Activated T-cell treated with anti-CD3 and anti-CD28 coated beads, Interleukin-2, amount 50 U/mL, for 4 hours (primary cell): Measurements from ENCODE around the gene PATJ. TPM values are rescaled to one million over a fixed set of nuclear protein-coding genes. Genes with fewer than 3 reads are reported as not detected.
"Not testable (repeated sequence)": the region's sequence is repeated elsewhere in the genome, so short reads cannot be mapped to it uniquely, and the experiment has no call there.

Source experiments
- ATAC-seq, 2 donors: fragments of 200-7000 bp; cut with Tn5 transposase; one replicate each; pipeline ENCODE4 v1.10.0; 2021
- DNase-seq: peaks from one replicate; pipeline ENCODE4 v3.0.0-alpha.2; 2020
- H3K27me3 Mint-ChIP-seq: one replicate; pipeline ENCODE4 v1.8.0; 2021; ENCODE audit warnings: low read depth, mixed read lengths
- H3K36me3 Mint-ChIP-seq: one replicate; pipeline ENCODE4 v1.8.0; 2022; ENCODE audit warnings: mixed read lengths; ENCODE audit not compliant: insufficient read depth
- H3K4me1 Mint-ChIP-seq: one replicate; pipeline ENCODE4 v1.8.0; 2021; ENCODE audit warnings: low read depth, mixed read lengths
- H3K4me3 Mint-ChIP-seq: one replicate; pipeline ENCODE4 v1.8.0; 2021; ENCODE audit warnings: mild to moderate bottlenecking, moderate library complexity, mixed read lengths
- H3K9me3 Mint-ChIP-seq: one replicate; pipeline ENCODE4 v1.8.0; 2021; ENCODE audit warnings: mixed read lengths
- total RNA-seq, 3 donors: library from RNA; stranded (reverse); gene quantifications; one replicate each; pipeline ENCODE4 v1.2.1, GENCODE V29; 2021

PATJ gene
- total RNA-seq, 3 donors from 2014 or later = 3.4 to 4.1 (median 3.9) TPM

DNA sequence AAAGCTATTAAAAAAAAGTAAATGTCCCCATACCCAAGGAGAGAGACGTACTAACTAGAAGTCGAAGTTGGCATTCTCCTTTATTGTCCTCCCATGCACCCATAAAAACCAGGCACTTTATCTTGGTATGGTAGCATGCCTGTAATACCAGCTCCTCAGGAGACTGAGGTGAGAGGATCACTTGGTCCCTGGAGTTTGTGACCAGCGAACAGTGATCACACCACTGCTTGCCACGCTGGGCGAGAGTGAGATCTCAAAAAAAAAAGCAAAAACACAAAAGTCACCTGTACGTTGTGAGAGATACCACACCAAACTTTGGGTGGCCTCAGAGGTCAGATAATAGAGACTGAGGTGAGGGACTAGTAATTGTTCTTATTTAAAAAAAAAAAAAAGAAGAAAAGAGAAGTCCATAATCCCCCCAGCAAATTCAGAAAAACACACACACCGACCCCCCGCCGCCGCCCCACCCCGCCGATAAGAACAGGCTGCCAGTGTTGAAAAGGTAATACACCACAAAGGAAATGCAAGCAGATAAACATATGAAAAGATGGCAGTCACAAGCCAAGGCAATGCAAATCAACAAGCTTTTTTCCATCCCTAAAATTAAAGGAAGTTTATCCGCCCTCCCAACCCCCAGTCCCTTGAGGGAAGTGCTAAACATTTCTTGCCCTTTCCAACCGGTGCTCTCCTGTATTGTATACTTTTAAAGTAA is 455.9 kb downstream of the PATJ start:
- H3K4me3 Mint-ChIP-seq = no peak overlapping the region
- H3K36me3 Mint-ChIP-seq = no peaks in the 10 kb centered on the region
- ATAC-seq = no peak
- H3K27me3 Mint-ChIP-seq = peaks cover 29% of the 10 kb centered on the region
- peaks cover 2% of the 10 kb centered on the region for H3K4me1 Mint-ChIP-seq
- no peak for DNase-seq
- H3K9me3 Mint-ChIP-seq = no peaks in the 10 kb centered on the region

DNA sequence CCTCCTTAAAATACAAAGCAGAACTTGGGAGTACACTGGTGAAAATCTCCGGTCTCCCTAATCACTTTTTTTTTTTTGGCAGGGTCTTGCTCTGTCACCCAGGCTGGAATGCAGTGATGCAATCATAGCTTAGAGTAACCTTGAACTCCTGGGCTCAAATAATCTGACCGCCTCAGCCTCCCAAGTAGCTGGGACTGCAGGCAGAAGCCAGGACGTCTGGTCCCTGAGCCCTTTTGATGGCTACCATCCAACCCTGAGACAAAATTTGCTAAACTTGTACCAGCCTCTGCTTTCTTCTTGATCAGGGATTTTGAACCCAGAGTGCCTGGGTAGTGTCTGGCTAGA is 456.5 kb downstream of the PATJ start:
- Mint-ChIP-seq H3K36me3 (no peaks in the 10 kb centered on the region), H3K9me3 (no peaks in the 10 kb centered on the region), H3K27me3 (peaks cover 24% of the 10 kb centered on the region), H3K4me1 (peaks cover 2% of the 10 kb centered on the region), H3K4me3 (no peak overlapping the region)
- DNase-seq (no peak), ATAC-seq (no peak)

DNA sequence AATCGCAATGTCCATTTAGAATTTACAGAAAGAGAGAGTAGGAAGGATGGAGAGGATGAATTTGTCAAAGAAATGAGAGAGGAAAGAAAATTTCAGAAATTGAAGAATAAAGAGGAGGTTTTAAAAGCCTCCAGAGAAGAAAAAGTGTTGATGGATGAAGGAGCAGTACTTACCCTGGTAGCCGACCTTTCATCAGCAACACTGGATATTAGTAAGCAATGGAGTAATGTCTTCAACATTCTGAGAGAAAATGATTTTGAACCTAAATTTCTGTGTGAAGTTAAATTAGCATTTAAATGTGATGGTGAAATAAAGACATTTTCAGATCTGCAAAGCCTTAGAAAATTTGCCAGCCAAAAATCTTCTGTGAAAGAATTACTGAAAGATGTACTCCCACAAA is 464.9 kb downstream of the PATJ start:
- Mint-ChIP-seq H3K4me1 (no peaks in the 10 kb centered on the region), H3K9me3 (peaks cover 24% of the 10 kb centered on the region), H3K4me3 (no peak overlapping the region), H3K36me3 (peaks cover 2% of the 10 kb centered on the region), H3K27me3 (peaks cover 5% of the 10 kb centered on the region)
- DNase-seq (no peak), ATAC-seq (no peak)

DNA sequence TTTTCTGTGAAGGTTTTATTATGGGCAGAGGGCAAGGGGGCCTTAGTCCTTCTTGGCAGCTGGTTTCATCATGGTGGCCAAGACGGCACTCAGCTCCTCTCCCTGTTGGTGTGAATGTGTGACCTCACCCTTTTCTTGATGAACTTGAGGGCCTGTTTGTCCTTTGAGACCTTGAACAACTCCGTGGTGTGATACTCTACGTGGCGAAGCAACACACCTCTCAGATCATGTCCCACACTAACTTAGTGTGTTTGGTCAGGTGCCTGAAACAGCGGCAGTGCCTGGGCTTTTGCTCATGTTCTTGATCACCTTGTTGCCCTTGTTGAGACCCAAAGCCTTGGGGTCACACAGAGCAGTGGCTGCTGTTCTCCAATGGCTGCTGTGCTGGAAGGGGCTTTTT is 465.8 kb downstream of the PATJ start:
- H3K36me3 Mint-ChIP-seq = peaks cover 2% of the 10 kb centered on the region
- ATAC-seq (no peak), DNase-seq (no peak)
- H3K4me3 Mint-ChIP-seq = no peak overlapping the region
- peaks cover 4% of the 10 kb centered on the region for H3K27me3 Mint-ChIP-seq
- H3K9me3 Mint-ChIP-seq = peaks cover 24% of the 10 kb centered on the region
- H3K4me1 Mint-ChIP-seq = no peaks in the 10 kb centered on the region

DNA sequence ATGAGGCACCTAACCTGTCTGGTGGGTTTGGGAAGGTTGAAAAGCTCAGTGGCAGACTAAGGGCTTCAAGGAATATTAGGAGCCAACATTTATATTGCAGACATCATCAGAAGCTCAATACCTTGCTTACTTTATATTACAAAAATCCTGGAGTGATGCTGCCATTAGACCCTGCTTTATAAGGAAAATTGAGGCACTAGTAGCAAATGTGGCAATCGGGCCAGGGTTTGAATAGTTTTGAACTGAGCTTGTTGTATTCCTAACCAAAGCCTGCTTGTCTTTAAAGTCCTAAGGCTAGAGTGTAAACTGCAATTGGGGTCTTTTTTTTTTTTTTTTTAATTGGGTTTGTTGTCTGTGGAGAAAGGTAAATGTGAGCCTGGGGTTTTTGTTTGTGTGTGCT is 466.7 kb downstream of the PATJ start:
- ATAC-seq = no peak
- DNase-seq = no peak
- H3K36me3 Mint-ChIP-seq = peaks cover 2% of the 10 kb centered on the region
- H3K9me3 Mint-ChIP-seq = peaks cover 24% of the 10 kb centered on the region
- H3K4me3 Mint-ChIP-seq = no peak overlapping the region
- no peaks in the 10 kb centered on the region for H3K4me1 Mint-ChIP-seq
- peaks cover 4% of the 10 kb centered on the region for H3K27me3 Mint-ChIP-seq

DNA sequence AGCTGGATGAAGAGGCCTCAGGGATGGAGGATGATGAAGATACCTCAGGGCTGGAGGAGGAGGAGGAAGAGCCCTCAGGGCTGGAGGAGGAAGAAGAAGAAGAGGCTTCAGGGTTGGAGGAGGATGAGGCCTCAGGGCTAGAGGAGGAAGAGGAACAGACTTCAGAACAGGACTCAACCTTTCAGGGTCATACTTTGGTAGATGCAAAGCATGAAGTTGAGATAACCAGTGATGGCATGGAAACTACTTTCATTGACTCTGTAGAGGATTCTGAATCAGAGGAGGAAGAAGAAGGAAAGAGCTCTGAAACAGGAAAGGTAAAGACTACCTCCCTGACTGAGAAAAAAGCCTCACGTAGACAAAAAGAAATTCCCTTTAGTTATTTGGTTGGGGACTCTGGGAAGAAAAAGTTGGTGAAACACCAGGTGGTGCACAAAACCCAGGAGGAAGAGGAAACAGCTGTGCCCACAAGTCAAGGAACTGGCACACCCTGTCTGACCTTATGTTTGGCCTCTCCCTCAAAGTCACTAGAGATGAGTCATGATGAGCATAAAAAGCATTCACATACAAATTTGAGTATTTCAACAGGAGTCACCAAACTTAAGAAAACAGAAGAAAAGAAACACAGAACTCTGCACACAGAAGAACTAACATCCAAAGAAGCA is 467.8 kb downstream of the PATJ start:
- no peak for DNase-seq
- Mint-ChIP-seq H3K4me1 (no peaks in the 10 kb centered on the region), H3K36me3 (peaks cover 2% of the 10 kb centered on the region), H3K9me3 (peaks cover 24% of the 10 kb centered on the region), H3K27me3 (peaks cover 2% of the 10 kb centered on the region), H3K4me3 (no peak overlapping the region)
- no peak for ATAC-seq

DNA sequence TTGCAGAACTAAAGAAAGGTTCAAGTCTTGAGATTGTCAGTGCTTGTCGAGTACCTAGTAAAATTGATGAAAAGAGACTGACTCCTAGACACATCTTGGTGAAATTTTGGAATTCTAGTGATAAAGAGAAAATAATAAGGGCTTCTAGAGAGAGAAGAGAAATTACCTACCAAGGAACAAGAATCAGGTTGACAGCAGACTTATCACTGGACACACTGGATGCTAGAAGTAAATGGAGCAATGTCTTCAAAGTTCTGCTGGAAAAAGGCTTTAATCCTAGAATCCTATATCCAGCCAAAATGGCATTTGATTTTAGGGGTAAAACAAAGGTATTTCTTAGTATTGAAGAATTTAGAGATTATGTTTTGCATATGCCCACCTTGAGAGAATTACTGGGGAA is 468.7 kb downstream of the PATJ start:
- Mint-ChIP-seq H3K36me3 (peaks cover 2% of the 10 kb centered on the region), H3K9me3 (peaks cover 24% of the 10 kb centered on the region), H3K27me3 (no peaks in the 10 kb centered on the region), H3K4me3 (no peak overlapping the region), H3K4me1 (no peaks in the 10 kb centered on the region)
- DNase-seq (no peak), ATAC-seq (no peak)

DNA sequence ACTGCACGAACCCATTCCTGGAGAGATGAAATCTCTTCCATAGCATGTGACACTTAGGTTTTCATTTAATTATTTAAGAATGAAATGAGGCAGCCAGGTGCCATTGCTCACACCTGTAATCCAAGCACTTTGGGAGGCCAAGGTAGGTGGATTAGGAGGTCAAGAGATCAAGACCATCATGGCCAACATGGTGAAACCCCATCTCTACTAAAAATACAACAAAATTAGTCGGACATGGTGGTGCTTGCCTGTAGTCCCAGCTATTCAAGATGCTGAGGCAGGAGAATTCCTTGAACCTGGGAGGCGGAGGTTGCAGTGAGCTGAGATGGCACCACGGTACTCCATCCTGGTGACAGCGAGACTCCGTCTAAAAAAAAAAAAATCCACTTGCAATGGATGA is 470.1 kb downstream of the PATJ start:
- no peak for DNase-seq
- H3K4me1 Mint-ChIP-seq = no peaks in the 10 kb centered on the region
- H3K36me3 Mint-ChIP-seq = no peaks in the 10 kb centered on the region
- no peak overlapping the region for H3K4me3 Mint-ChIP-seq
- peaks cover 16% of the 10 kb centered on the region for H3K9me3 Mint-ChIP-seq
- H3K27me3 Mint-ChIP-seq = no peaks in the 10 kb centered on the region
- no peak for ATAC-seq

DNA sequence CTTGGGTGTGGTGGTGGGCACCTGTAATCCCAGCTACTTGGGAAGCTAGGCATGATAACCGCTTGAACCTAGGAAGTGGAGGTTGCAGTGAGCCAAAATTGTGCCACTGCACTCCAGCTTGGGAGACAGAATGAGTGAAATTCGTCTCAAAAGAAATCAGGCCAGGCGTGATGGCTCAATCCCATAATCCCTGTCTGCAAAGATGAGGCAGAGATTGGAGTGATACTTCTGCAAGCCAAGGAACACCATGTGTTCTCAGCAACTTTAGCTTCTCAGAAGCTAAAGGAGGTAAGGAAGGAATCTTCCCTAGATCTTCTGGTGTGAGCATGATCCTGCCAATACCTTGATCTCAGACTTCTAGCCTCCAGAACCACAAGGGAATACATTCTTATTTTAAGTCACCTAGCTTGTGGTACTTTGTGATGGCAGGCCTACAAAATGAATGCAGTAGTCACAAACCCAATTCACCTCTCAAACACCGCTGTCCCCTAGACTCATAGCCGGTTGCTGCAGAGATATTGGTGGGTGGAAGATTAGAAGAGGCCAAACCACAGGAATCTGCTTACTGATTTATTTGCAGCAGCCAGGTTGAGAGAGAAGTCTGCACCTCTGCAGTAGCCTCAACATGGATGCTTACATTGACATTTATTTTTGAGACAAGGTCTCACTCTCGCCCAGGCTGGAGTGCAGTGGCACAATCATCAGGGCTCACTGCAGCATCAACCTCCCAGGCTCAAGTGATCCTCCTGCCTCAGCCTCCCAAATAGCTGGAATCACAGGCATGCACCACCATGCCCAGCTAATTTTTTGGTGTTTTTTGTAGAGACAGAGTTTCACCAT is 471.0 kb downstream of the PATJ start:
- Mint-ChIP-seq H3K27me3 (no peaks in the 10 kb centered on the region), H3K4me3 (no peak overlapping the region), H3K36me3 (no peaks in the 10 kb centered on the region), H3K9me3 (peaks cover 16% of the 10 kb centered on the region), H3K4me1 (no peaks in the 10 kb centered on the region)
- DNase-seq (no peak), ATAC-seq (no peak)

DNA sequence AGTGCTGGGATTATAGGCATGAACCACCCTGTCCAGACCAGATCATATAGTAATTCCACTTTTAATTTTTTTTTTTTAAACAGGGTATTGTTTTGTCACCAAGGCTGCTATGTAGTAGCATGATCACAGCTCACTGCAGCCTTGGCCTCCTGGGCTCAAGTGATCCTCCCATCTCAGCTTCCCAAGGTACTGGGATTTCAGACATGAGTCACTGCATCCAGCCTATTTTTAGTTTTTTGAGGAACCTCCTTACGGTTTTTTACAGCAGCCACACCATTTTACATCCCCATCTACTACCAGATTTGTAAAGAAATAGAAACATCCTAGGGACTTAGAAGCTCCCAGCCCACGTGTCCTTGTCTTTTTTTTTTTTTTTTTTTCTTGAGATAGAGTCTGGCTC is 476.3 kb downstream of the PATJ start:
- DNase-seq (no peak), ATAC-seq (no peak)
- Mint-ChIP-seq H3K9me3 (no peaks in the 10 kb centered on the region), H3K4me3 (no peak overlapping the region), H3K36me3 (no peaks in the 10 kb centered on the region), H3K4me1 (no peaks in the 10 kb centered on the region), H3K27me3 (no peaks in the 10 kb centered on the region)

DNA sequence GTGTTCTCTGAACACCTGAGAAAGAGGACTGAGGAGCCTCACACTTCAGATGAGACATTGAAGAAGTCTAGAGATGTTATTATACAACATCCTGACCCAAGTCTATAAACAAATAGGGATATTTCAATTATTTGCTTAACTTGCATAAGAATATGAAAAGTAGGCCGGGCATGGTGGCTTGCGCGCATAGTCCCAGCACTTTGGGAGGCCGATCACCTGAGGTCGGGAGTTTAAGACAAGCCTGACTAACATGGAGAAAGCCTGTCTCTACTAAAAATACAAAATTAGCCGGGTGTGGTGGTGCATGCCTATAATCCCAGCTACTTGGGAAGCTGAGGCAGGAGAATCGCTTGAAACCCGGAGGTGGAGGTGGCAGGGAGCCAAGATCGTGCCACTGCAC is 478.2 kb downstream of the PATJ start:
- not testable (repeated sequence) for H3K9me3 Mint-ChIP-seq, ATAC-seq, H3K36me3 Mint-ChIP-seq, H3K27me3 Mint-ChIP-seq, H3K4me3 Mint-ChIP-seq, DNase-seq, H3K4me1 Mint-ChIP-seq

DNA sequence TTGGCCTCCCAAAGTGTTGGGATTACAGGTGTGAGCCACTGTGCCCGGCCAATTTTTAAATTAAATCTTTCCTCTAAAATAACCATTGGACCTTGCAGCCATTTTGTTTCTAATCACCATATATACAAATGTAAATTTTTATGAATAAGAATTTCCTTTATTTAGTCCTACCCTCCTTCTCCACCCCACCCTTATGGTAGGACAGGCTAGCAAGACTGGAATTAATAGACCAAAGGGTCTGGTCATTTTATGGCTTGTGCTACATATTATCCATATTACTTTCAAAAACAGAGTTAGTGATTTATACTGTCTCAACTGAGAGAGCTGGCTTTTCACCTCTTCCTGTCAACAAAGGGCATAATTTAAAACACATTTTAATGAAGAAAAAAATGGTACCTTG is 478.9 kb downstream of the PATJ start:
- Mint-ChIP-seq H3K9me3 (no peaks in the 10 kb centered on the region), H3K4me3 (no peak overlapping the region), H3K4me1 (no peaks in the 10 kb centered on the region), H3K27me3 (no peaks in the 10 kb centered on the region), H3K36me3 (no peaks in the 10 kb centered on the region)
- ATAC-seq = no peak
- DNase-seq = no peak

DNA sequence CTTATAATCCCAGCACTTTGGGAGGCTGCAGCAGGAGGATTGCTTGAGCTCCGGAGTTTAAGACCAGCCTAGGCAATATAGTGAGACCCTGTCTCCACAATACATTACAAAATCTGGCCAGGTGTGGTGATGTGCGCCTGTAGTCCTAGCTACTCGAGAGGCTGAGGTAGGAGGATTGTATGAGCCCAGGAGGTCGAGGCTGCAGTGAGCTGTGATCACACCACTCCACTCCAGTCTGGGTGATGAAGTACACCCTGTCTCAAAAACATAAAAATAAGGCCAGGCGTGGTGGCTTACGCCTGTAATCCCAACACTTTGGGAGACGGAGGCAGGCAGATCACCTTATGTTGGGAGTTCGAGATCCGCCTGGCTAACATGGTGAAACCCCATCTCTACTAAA is 480.0 kb downstream of the PATJ start:
- DNase-seq (no peak), ATAC-seq (no peak)
- Mint-ChIP-seq H3K4me1 (no peaks in the 10 kb centered on the region), H3K27me3 (no peaks in the 10 kb centered on the region), H3K4me3 (no peak overlapping the region), H3K36me3 (no peaks in the 10 kb centered on the region), H3K9me3 (no peaks in the 10 kb centered on the region)

DNA sequence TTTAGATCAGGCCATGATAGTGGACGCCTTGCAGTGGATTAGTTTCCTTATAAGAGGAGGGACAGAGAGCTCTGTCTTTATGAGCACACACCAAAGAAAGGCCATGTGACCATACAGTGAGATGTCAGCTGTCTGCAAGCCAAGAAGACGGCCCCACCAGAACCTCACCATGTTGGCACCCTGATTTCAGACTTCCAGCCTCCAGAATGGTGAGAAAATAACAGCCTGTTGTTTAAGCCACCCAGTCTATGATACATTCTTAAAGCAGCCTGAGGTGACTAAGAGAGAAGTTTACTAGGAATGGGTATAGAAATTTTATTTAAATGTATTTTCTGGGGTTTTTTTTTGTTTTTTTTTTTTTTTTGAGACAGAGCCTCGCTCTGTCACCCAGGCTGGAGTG is 481.9 kb downstream of the PATJ start:
- Mint-ChIP-seq H3K4me3 (no peak overlapping the region), H3K36me3 (no peaks in the 10 kb centered on the region), H3K9me3 (no peaks in the 10 kb centered on the region), H3K27me3 (no peaks in the 10 kb centered on the region), H3K4me1 (no peaks in the 10 kb centered on the region)
- no peak for ATAC-seq
- DNase-seq = no peak

DNA sequence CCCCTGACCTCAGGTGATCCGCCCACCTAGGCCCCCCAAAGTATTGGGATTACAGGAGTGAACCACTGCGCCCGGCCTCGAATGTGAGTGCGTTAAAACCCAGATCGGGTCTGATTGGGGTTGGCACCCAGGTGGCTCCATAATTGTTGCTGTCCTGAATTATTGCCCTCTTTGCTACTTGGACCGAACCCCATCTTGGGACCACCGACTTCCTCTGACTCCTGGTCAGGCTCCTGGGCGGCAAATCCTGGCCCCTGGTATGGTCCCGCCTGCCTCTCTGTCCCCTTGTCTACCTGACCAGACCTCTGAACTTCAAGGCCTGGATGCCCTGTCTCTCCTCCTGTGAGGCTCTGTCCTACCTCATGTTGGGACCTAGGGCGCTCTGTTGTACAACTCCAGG is 485.2 kb downstream of the PATJ start:
- DNase-seq (no peak), ATAC-seq (no peak)
- no peaks in the 10 kb centered on the region for H3K36me3 Mint-ChIP-seq
- no peak overlapping the region for H3K4me3 Mint-ChIP-seq
- H3K9me3 Mint-ChIP-seq = no peaks in the 10 kb centered on the region
- H3K27me3 Mint-ChIP-seq = no peaks in the 10 kb centered on the region
- no peaks in the 10 kb centered on the region for H3K4me1 Mint-ChIP-seq
